DND-41 (cell line): ENCODE measurements around the gene HACD3.

Source experiments
- ATAC-seq: fragments of 200-7000 bp; cut with Tn5 transposase; 3 replicates; pipeline ENCODE4 v1.9.1; 2021; ENCODE audit warnings: low read depth; ENCODE audit not compliant: insufficient read depth
- DNase-seq: peaks from one replicate; pipeline ENCODE4 v3.0.0-alpha.2; 2020
- H2AFZ ChIP-seq: 2 replicates; pipeline ENCODE4 v1.6.0; 2012; ENCODE audit warnings: low read depth, low read length
- H3K27ac ChIP-seq: 2 replicates; pipeline ENCODE4 v1.5.1; 2012; ENCODE audit warnings: low read length, inconsistent platforms
- H3K27me3 ChIP-seq: fragments of 200-600 bp; sonication (generic); 2 replicates; pipeline ENCODE4 v1.6.0; 2012; ENCODE audit warnings: low read length, mild to moderate bottlenecking, inconsistent platforms; ENCODE audit not compliant: insufficient read depth, poor library complexity
- H3K36me3 ChIP-seq: 2 replicates; pipeline ENCODE4 v1.5.1; 2012; ENCODE audit warnings: low read length, inconsistent platforms; ENCODE audit not compliant: insufficient read depth
- H3K4me1 ChIP-seq: 2 replicates; pipeline ENCODE4 v1.5.1; 2012; ENCODE audit warnings: mild to moderate bottlenecking, low read length; ENCODE audit not compliant: insufficient read depth
- H3K4me2 ChIP-seq: 2 replicates; pipeline ENCODE4 v1.6.0; 2012; ENCODE audit warnings: mild to moderate bottlenecking, moderate library complexity, low read length, inconsistent platforms; ENCODE audit not compliant: insufficient read depth
- H3K4me3 ChIP-seq, 2 experiments: fragments of 200-600 bp in 1 of 2; shearing (Covaris generic) in 1 of 2; 2 replicates each; pipeline ENCODE4 v1.5.1; 2012 to 2016; ENCODE audit warnings: inconsistent platforms in 2 of 2, low read length in 2 of 2, mild to moderate bottlenecking in 2 of 2, low read depth in 1 of 2, moderate library complexity in 1 of 2
- H3K79me2 ChIP-seq: 2 replicates; pipeline ENCODE4 v1.6.0; 2012; ENCODE audit warnings: low read length, inconsistent platforms; ENCODE audit not compliant: insufficient read depth
- H3K9ac ChIP-seq: 2 replicates; pipeline ENCODE4 v1.6.0; 2012; ENCODE audit warnings: low read depth, mild to moderate bottlenecking, inconsistent platforms, low read length, moderate library complexity
- H3K9me3 ChIP-seq: 2 replicates; pipeline ENCODE4 v1.5.1; 2012; ENCODE audit warnings: low read length, moderate library complexity, mild to moderate bottlenecking, inconsistent platforms; ENCODE audit not compliant: insufficient read depth, severe bottlenecking
- H4K20me1 ChIP-seq: 2 replicates; pipeline ENCODE4 v1.6.0; 2012; ENCODE audit warnings: low read length; ENCODE audit not compliant: insufficient read depth
- CTCF ChIP-seq: IDR thresholded peaks from 2 replicates; pipeline ENCODE4 v1.5.1; 2012; ENCODE audit warnings: borderline replicate concordance, low read length, moderate library complexity, mild to moderate bottlenecking; ENCODE audit not compliant: poor library complexity, severe bottlenecking; ENCODE audit errors: extremely low read depth
- EZH2 ChIP-seq: IDR thresholded peaks from 3 replicates; pipeline ENCODE4 v1.6.1; 2012; ENCODE audit warnings: borderline replicate concordance, low read depth, mild to moderate bottlenecking, moderate library complexity, low read length, inconsistent platforms; ENCODE audit not compliant: severe bottlenecking

Gene HACD3

GRCh38 chr15:65521350-65521749 lies 8.9 kb upstream of the HACD3 start:
- H3K36me3 ChIP-seq = no peaks in the 10 kb centered on the region; the same call in 1 of the 2 replicates
- no peak overlapping the region for H3K27ac ChIP-seq
- no peak overlapping the region for H3K9ac ChIP-seq
- no peak for ATAC-seq
- H3K27me3 ChIP-seq = no peaks in the 10 kb centered on the region
- H4K20me1 ChIP-seq = peaks cover 10% of the 10 kb centered on the region
- H2AFZ ChIP-seq = no peak overlapping the region
- peaks cover 12% of the 10 kb centered on the region for H3K79me2 ChIP-seq
- no peak overlapping the region for H3K4me3 ChIP-seq
- no peak overlapping the region for H3K4me2 ChIP-seq
- H3K9me3 ChIP-seq = no peaks in the 10 kb centered on the region
- TF ChIP-seq CTCF (no peak), EZH2 (no peak)
- DNase-seq = no peak
- peaks cover 14% of the 10 kb centered on the region for H3K4me1 ChIP-seq

GRCh38 chr15:65524226-65524625 lies 6.0 kb upstream of the HACD3 start:
- Histone ChIP-seq H3K79me2 (no peaks in the 10 kb centered on the region), H3K4me2 (no peak overlapping the region), H3K27ac (no peak overlapping the region), H2AFZ (no peak overlapping the region), H3K9ac (no peak overlapping the region), H3K9me3 (no peaks in the 10 kb centered on the region), H3K36me3 (no peaks in the 10 kb centered on the region), H3K27me3 (no peaks in the 10 kb centered on the region), H3K4me1 (no peaks in the 10 kb centered on the region), H3K4me3 (no peak overlapping the region), H4K20me1 (no peaks in the 10 kb centered on the region)
- TF ChIP-seq EZH2 = no peak
- TF ChIP-seq CTCF = no peak
- no peak for ATAC-seq
- no peak for DNase-seq

- no peak overlapping the region for H2AFZ ChIP-seq
Observed at GRCh38 chr15:65525622-65526021, 4.6 kb upstream of the HACD3 start.

More at GRCh38 chr15:65525622-65526021, 4.6 kb upstream of the HACD3 start:
- H3K27ac ChIP-seq = no peak overlapping the region
- H3K4me3 ChIP-seq = no peak overlapping the region
- no peak overlapping the region for H3K9ac ChIP-seq
- no peak overlapping the region for H3K4me2 ChIP-seq
- peaks cover 7% of the 10 kb centered on the region for H3K79me2 ChIP-seq
- H3K27me3 ChIP-seq = no peaks in the 10 kb centered on the region
- no peaks in the 10 kb centered on the region for H4K20me1 ChIP-seq
- H3K36me3 ChIP-seq = no peaks in the 10 kb centered on the region; the same call in 1 of the 2 replicates
- peaks cover 6% of the 10 kb centered on the region for H3K4me1 ChIP-seq
- no peak for ATAC-seq
- no peak for DNase-seq
- H3K9me3 ChIP-seq = no peaks in the 10 kb centered on the region
- no peak for TF ChIP-seq EZH2
- TF ChIP-seq CTCF = no peak
